Stimulated activated CD8-positive, alpha-beta memory T cell treated with anti-CD3 and anti-CD28 coated beads, Interleukin-15, amount 100 ng/mL, for 1 hour (primary cell): ENCODE data around the gene CAND2.
A peak's percentile ranks its signal among the peaks of the same experiment; 100 is the strongest.
"Not testable (repeated sequence)": the region's sequence is repeated elsewhere in the genome, so short reads cannot be mapped to it uniquely, and the experiment has no call there.

Experiments used
- DNase-seq: peaks from one replicate; pipeline ENCODE4 v3.0.0-alpha.2; 2020; ENCODE audit warnings: low read depth

The CAND2 gene

GRCh38 chr3:12831301-12831866 is 34.9 kb downstream of the CAND2 start:
- no peak for DNase-seq

GRCh38 chr3:12832350-12833221 is 36.1 kb downstream of the CAND2 start:
- no peak for DNase-seq

GRCh38 chr3:12833222-12834161 is 37.0 kb downstream of the CAND2 start:
- DNase-seq = no peak

DNA sequence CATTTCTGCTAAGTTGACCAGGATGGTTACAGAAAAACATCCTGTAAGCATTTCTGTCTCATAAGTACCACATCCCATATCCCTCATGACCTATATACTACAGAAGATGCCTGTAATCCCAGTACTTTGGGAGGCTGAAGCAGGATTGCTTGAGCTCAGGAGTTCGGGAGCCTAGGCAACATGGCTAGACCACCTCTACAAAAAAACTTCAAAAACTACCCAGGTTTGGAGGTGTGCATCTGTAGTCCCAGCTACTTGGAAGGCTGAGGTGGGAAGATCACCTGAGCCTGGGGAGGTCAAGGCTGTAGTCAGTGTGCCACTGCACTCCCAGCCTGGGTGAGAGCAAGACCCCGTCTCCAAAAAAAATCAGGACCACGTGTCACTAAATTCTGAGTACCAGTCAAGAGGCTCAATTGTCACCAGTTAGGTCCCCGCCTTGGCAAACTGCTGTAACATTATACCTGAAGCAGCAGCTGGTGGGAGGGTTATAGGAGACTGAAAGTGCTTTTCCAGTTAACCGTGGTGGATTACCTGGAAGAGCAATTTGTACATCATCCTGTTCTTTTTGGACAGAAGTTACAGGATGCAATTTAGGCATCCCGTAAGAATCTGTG is 38.7 kb downstream of the CAND2 start:
- DNase-seq = no peak

- no peak for DNase-seq
Measured at GRCh38 chr3:12837295-12837986, 41.0 kb downstream of the CAND2 start.

DNA sequence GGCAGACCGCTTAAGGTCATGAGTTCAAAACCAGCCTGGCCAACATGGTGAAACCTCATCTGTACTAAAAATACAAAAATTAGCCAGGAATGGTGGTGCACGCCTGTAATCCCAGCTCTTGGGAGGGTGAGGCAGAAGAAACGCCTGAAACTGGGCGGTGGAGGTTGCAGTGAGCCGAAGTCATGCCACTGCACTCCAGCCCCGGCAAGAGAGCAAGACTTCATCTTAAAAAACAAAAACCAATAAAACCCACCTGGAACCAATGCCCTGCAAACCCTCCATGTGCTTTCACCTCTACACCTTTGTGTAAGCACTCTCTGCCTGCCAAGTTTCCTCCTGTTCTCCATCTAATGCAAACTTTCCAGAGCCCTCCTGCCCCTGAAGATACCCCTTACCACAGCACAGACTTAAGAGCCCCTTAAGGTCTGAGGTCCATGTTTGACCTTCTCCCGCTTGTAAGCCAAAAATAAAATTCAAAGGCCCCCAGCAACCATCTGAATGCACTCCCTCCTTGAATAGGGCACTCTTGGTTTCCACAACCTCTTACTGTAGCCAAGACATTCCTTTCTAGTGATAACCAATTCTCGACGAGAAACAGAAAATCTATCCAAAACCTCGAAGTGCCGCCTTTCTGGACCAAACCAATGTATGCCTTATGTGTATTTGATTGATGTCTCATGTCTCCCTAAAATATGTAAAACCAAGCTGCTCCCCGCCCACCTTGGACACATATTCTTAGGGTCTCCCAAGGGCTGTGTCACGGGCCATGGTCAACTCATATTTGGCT is 41.9 kb downstream of the CAND2 start:
- no peak for DNase-seq

DNA sequence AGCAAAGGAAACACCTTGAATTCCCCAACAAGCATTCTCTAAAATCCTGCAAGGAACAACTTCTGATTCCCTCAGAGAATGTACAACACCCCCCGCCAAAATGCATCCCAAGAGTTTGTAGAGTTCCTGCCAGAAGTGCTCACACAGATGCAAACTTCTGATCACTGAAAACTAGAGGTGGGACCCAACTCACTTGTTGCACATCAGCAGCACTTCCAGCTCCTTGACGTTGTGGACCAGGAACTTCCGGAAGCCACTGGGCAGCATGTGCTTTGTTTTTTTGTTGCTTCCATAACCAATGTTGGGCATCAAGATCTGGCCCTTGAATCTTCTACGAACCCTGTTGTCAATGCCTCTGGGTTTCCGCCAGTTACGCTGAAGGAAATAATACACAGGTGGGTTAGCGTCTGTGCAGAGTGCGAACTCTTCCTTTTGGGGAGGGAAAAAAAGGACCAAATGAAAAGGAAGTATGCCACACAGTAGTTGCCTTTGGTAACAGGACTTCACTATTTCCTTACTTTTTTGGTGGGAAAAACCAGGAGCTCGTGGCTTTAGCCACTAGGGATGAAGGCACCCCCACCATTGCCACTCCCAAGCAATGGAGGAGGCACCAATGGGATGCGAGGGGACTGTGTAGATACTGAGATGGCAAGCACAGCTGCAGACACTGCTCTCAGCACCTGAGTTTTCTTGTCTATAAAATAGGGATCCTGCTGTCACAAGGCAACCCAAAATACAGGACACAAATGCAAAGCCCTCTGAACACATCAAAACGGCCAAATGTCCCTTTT is 42.9 kb downstream of the CAND2 start:
- no peak for DNase-seq

DNA sequence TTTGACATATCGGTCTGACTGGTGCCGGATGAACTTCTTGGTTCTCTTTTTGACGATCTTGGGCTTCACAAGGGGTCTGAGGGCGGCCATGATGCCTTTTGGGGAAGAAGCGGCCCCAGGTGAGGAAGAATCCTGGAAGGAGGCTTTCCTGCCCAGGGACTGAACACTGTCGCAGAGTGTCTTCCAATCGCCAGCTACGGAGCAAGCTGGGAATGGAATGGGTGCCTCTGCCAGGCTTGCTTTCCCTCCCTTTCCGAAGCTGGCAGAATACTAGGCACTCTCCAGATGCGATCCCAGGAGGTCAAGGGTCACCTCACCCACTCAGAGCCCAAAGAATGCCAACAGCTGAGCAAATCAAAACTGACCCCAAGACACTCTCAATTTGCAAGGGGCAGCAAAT is 43.7 kb downstream of the CAND2 start:
- DNase-seq = not testable (repeated sequence)

GRCh38 chr3:12840591-12841148 is 44.2 kb downstream of the CAND2 start:
- no peak for DNase-seq

DNA sequence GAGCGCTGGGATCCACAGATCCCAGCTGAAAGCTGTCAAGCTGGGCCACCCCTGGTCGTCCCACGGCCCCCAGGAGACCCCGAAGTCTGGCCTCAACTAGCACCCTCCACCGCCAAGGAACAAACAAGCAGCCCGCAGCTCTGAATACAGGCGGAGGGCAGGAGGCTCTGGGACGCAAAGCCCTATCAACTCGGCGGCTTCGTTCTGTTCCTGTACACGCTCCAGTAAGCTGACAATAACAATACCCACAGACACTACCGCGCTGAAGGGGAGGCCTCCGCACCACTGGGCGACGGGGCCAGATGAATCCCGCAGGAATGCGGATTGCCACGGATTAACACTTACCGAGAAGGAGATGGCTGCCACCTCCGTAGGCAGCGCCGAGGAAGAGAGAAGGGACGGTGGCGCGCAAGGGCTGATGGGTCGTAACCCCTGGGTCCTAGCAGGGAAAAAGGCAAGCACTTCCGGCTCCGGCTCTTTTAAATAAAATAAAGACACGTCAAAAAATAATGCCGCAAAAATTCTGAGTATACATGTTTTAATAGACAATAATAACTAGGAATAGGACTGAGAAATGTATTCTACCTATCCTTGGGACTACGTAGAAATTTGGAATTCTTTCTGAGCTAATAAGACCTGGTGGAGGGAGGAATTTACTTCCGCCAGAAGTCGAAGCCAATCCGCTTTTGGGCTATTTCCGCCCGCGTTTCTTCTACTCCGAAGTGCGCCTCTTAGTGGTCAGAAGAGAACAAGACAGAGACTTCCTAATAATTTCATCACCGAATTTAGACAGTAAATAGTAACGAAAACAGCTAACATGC is 44.9 kb downstream of the CAND2 start, which contains the start of gene RPL32:
TSS of gene RPL32 (minus strand) at position 417 of the 821 bp plus-strand sequence. CDS start 1,328 bp downstream, outside the sequence.
- peak; percentile 68 for DNase-seq

DNA sequence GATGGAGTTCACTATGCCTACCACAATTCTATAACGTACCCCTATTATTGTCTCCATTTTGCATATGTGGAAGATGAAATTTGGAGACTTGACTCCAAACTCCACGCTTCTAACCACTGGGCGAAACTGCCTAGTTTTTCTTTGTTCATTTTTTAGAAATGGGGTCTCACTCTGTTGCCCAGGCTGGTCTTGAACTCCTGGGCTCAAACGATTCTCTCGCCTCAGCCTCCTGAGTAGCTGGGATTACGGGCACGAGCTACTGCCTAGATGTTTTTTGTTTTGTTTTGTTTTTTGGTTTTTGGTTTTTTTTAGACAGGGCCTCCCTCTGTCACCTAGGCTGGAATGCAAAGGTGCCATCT is 45.5 kb downstream of the CAND2 start:
- DNase-seq = no peak

- no peak for DNase-seq
Measured at GRCh38 chr3:12842469-12842868, 46.0 kb downstream of the CAND2 start.

DNA sequence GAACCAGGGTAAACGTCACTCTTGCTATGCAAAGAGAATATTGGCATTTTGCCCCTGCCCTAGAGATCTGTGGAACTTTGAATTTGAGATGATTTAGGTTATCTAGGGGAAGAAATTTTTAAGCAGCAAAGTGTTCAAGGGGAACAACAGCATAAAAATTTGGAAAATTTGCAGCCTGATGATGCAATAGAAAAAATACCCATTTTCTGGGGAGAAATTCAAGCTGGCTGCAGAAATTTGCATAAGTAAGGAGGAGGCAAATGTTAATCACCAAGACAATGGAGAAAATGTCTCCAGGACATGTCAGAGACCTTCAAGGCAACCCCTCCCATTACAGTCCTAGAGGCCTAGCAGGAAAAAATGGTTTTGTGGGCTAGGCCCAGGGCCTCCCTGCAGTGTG is 49.3 kb downstream of the CAND2 start:
- no peak for DNase-seq

DNA sequence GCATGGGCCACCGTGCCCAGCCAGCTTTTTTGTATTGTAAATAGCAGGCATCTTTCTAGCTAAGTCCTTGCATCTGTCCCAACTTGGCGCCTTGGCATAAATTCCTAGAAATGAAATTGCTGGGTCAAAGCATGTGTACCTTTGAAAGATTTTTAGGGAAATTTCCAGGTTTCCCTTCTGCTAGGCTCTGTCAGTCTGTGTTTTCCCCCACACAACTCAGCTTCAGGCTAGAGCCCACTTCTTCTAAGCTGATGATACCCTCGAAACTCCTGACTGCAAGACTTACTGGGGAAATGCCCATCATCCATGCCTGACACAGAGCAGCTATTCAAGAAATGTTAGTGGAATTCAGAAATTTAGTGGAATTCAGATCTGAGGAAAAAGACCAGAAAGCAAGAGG is 55.7 kb downstream of the CAND2 start:
- DNase-seq = no peak

DNA sequence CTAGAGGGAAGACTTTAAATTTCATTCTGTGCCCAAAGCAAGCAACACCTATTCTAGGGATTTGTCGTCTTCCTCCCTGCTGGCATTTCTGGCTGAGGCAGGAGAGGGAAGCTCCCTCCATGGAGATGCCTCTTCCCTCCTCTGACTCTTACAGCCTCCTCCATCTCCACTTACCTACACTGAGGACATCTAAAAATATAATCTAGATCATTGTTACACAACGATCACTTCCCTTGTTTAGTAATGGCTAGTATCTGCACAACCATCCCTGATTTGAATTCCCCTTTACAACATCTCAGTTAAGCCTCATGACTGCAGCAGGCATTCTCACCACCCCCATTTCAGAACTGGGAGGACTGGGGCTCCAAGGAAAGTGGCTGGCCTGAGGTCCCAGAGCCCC is 57.4 kb downstream of the CAND2 start:
- DNase-seq = not testable (repeated sequence)

- no peak for DNase-seq
Measured at GRCh38 chr3:12854565-12854964, 58.1 kb downstream of the CAND2 start.

DNA sequence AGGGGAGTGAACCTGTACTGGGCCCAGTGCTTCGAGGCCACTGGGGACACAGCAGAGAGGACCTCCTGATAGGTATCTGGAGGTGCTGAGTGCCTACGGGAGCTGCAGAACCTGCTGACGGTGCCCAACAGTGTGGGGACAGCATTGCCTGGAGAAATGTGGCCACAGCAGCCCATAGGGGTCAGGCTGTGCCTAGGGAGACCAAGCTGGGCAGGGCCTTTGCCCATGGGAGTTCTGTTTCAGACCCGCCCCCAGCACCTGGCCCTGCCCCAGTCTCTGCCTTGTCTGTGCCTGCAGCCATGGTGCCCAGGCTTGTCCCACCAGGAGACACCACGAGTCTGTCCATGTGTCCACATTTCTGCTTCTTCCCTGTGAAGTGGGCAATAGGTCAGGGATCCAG is 60.1 kb downstream of the CAND2 start:
- no peak for DNase-seq

- no peak for DNase-seq
Measured at GRCh38 chr3:12859840-12860239, 63.4 kb downstream of the CAND2 start.

DNA sequence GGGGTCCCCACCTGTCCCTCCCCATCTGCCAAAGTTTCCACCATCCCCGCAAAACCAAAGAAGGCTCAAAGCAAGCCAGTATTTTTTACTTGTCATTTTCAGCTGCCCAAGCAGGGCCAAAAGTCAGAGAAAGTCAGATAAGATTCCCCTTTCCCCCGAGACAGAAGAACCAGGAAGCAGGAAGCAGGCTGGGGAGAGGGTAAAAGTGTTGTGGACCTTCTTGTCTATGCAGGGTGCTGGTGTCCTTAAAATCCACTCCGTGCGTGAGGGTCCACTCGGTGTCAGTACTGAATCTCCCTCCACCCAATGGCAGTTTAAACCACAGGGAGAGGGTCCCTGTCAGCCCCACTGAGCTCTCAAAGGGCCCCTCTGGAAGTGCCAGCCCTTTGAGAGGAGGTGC is 65.1 kb downstream of the CAND2 start:
- no peak for DNase-seq
